Activated gamma-delta T cell treated with anti-CD3 and anti-CD28 coated beads, Interleukin-2, amount 50 U/mL, for 16 hours (primary cell): ENCODE results near the gene PLA1A.
"Not testable (repeated sequence)": the region's sequence is repeated elsewhere in the genome, so short reads cannot be mapped to it uniquely, and the experiment has no call there.

Experiments used
- DNase-seq: peaks from one replicate; pipeline ENCODE4 v3.0.0-alpha.2; 2020; ENCODE audit warnings: low read depth

The PLA1A gene

DNA sequence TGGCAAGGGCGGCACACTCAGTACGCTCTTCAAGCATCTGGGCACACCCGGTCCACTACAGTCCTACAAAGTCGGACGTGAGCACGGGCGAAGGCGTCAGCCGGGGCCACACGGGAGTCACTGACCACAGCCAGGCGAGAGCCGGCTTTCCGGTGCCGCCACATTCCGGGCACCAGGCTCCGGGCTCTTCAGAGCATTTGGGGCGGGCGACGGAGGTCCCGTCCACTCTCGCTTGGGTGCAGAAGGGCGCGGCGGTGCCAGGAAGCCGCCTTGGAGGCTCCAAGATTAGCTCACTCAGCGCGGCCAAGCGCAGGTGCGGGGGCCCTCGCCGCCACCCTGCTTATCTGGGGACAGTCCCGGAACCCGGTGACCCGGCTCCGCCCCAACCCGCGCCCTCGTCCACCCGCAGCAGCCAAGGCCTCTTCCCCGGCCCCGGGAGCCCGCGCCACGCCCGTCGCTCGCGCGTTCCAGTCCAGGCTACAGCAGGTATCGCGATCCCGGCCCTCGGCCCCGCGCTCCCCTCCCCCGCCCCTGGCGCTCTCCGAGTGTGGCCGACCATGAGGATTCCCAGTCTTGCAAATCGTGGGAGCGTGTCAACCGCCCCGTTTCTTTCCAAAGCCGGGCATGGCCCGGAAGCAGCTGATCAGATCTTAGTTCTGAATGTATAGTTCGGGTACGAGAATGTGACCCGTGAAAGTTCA is 18.2 kb upstream of the PLA1A start, which contains the start of gene ADPRH:
Gene ADPRH, plus strand, starts transcription at position 127 of the 701 bp plus-strand sequence. CDS start 2,678 bp downstream, outside the sequence.
- peak; percentile 9 for DNase-seq

GRCh38 chr3:119580067-119580760 is 17.5 kb upstream of the PLA1A start:
- DNase-seq = no peak

DNA sequence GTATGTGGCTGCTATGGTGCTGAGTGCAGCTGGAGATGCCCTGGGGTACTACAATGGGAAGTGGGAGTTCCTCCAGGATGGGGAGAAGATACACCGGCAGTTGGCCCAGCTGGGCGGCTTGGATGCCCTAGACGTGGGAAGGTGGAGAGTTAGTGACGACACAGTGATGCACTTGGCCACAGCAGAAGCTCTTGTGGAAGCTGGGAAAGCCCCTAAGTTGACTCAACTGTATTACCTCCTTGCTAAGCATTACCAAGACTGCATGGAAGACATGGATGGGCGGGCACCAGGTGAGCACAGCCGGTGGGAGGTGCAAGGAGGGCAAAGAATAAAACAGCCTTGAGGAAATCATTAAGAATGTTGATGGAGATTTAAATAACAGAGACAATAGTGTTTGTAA is 15.5 kb upstream of the PLA1A start:
- DNase-seq = no peak

- no peak for DNase-seq
These were observed 12.5 kb upstream of the PLA1A start for GRCh38 chr3:119585208-119585607.

DNA sequence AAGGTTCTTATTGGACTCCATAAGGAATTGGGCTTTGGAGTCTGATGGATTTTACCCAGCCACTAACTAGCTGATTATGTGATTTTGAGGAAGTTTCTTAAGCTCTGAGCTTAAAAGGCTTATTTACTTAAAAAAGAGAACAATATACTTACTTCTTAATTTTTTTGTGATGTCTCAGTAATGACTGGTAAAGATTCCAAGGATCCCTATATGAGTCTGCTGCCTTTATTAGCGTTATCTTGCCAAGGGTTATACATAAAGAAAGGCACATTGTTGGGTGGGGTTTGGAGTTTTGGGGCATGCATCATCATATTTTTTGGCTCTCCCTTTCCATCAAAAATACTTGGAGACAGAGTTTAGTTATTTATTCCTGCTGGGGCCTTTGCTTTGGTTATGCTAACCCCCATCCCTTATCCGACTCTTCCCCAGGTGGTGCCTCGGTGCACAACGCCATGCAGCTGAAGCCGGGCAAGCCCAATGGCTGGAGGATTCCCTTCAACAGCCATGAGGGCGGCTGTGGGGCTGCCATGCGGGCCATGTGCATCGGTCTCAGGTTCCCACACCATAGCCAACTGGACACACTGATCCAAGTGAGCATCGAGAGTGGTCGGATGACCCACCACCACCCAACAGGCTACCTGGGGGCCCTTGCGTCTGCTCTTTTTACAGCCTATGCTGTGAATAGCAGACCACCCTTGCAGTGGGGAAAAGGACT is 11.7 kb upstream of the PLA1A start:
- no peak for DNase-seq

DNA sequence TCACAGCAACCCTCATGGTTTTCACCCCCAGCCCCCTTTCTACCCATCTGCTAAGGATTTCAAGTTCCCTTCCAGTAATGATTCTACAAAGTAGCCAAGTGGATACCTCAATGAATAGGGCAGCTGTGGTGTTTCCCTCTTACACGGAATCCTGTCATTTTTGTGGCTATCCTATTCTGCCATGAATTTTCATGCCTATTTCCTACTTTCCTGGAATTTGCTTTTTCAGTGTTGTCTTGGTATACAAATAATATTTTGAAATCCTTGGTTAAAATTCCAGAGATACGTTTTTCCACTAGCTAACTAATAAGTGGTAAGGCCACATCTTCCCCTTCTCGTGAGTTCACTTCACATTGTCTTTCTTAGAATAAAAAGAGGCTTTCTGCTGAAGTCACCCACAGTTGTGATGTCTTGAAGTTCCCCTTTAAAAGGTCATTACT is 10.9 kb upstream of the PLA1A start:
- DNase-seq = no peak

DNA sequence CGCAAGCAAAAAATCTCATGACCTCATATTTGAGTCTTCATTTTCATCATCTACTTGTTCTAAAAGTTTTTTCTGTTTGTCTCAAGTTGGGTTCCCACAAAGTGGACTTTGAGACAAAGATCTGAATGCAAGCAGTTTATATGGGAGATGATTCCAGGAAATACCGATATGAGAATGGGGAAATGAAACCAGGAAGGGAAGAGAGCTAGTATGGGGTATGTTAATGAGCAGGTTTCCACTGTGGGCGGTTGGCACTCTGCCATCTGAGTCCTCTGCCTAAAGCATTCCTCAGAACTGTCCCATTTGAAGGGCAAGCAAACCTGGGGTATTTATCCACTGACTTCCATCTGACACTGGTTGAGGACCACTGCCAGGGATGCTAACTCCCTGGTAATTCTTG is 9.6 kb upstream of the PLA1A start:
- no peak for DNase-seq

- no peak for DNase-seq
These were observed 8.4 kb upstream of the PLA1A start for GRCh38 chr3:119589102-119589773.

DNA sequence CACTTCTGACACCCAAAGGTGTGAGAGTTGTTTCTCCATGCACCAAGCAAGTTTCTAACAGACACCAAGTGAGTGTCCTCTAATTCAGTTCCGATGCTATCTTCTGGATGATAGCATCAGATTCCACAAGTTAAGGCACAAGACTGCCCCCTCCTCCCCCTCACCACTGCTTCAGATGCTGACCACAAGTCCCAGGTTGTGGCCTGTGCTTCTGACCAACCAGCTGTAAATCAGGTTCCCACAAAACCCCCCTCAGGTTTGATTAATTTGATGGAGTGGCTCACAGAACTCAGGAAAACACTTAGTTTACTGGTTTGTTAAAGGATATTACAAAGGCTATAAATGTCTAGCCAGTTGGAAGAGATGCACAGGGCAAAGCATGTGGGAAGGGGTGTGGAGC is 7.0 kb upstream of the PLA1A start:
- DNase-seq = no peak

DNA sequence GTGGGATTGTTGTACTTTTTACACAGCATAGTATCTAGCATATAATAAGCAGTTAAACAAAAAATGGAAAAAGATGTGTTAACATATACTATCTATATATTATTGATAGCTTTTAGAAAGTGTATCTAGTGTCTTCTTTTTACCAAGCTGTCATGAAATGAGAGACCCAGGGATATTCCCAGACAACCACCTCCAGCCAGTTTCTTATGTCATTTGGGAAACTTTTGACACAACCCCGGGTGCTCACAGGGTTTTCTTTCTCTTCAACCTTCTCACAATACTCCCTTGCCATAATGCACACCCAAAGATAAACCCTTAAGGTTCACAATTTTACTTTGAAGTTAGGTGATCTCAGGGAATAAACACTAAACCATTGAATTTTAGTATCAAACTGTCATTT is 4.8 kb upstream of the PLA1A start:
- no peak for DNase-seq

GRCh38 chr3:119594066-119594465 is 3.6 kb upstream of the PLA1A start:
- no peak for DNase-seq

DNA sequence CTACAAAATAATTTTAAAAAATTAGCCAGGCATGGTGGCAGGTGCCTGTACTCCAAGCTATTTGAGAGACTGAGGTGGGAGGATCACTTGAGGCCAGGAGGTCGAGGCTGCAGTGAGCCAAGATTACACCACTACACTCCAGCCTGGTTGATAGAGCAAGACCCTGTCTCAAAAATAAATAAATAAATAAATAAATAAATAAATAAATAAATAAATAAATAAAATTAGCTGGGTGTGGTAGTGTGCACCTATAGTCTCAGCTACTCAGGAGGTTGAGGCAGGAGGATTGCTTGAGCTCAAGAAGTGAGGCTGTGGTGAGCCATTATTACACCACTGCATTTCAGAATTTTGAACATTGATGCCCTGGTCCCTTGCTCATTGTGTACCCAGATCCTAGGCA is 2.8 kb upstream of the PLA1A start:
- not testable (repeated sequence) for DNase-seq

DNA sequence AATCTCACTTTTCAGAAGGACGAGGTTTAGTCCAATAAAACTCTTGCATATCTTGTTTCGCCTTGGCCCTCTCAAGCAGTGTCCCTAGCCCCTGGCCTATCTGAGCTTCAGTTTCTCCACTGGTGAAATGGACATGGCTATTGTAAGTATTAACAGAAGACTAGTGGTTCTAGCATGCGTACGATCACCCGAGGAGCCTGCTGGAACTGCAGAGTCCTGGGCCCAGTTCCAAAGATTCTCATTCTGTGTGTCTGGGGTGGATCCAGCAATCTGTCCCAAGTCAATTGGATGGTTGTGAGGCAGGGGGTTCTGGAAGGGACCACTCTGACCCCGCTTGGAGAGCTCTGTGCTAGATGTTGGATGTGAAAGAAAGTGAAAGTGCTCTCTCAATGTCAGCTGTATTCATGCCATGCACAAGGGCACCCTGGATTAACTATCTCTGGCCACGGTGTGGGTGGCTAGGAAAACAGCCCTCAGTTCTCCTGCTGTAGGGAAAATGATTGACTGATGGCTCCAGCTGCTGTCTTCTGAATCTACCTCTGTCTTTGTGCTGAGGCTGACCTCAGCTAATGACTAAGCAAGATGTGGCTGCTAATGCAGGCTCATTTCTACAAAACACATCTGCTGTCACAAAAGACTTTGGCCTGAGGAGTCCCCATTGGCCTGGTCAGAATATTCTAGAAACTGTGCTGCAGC is 1.9 kb upstream of the PLA1A start:
- DNase-seq = no peak

- DNase-seq = no peak
These were observed 1.3 kb upstream of the PLA1A start for GRCh38 chr3:119596398-119596797.

DNA sequence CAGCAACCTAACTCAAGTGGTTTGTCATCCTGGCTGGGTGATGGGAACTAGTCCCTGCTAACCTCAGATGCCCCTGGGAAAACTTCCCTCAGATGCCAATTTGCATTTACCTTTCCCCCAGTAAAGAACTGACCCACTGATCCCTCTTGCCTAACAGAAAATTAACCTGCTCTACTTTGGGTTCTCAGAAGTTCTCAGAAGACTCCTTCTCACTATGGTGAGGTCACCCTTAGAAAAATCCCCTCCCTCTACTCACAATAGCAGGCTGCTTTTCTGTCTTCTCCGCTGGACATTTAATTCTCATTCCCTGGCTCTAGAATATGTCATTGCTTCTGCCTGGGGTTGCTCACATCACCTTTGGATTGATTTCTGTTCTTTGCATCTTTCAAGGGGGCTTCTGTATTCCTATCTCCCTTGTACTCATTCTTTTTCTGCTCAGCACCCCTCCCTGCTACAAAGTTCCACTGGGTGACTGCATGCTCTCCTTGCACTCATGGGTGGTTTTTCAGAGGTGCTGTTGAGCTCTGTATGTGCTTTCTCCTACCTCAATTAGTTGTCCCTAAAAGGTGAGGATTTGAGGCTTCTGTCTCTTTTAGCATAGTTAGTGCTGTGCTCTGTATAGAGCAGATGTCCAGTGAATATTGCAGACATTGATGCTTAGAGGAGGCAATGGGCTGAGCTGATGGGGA is 869 bp downstream of the PLA1A start:
- DNase-seq = no peak

DNA sequence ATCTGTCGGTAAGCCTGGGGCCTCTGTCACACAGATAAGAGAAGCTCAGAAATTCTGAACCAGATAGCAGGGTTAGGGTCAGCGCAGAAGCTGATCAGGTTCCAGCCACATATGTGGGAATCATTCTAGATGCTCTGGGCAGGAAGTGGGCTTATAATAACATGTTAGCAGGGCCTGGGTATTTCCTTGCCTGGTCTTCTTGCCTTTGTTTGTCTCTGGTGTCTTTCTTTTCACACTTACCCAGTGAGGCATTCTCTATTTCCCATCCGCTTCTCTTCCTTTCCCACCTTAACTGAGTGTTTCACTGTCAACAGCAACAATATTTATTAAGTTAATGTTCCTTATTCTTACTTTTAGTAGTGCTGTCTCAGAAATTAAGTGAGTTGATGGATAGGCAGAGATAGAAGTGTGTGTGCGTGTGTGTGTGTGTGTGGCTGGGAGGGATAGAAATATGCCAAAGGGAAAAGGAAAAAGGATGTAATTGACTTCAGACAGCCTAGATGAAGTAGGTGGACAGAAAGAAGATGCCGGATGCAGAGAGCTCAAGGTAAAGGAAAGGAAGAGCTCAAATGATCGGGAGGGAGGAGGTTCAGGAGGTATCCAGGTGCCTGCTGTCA is 2.0 kb downstream of the PLA1A start:
- no peak for DNase-seq

- DNase-seq = no peak
These were observed 3.0 kb downstream of the PLA1A start for GRCh38 chr3:119600732-119601131.

GRCh38 chr3:119601154-119601553 is 3.5 kb downstream of the PLA1A start:
- DNase-seq = no peak

DNA sequence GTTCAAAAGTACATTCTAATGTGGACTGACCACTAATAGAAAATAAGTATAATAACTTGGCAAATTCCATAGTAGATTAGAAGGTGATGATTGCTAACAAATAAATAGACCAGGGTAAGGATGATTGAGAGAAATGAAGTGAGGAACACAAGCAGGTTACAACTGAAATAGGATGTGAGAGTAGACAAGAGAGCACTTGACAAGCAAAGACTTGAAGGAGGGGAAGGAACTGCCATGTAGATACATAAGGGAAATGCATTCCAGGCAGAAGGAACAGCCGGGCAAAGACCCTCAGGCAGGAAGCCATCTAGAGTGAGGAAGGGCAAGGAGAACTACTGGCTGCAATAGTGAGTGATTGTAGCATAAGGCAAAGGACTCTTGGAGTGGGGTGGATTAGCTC is 5.0 kb downstream of the PLA1A start:
- DNase-seq = no peak

GRCh38 chr3:119604878-119605277 is 7.2 kb downstream of the PLA1A start:
- no peak for DNase-seq
